ENCODE results near the gene NOCT.
"Not testable (repeated sequence)": the region's sequence is repeated elsewhere in the genome, so short reads cannot be mapped to it uniquely, and the experiment has no call there.

Gene NOCT

DNA sequence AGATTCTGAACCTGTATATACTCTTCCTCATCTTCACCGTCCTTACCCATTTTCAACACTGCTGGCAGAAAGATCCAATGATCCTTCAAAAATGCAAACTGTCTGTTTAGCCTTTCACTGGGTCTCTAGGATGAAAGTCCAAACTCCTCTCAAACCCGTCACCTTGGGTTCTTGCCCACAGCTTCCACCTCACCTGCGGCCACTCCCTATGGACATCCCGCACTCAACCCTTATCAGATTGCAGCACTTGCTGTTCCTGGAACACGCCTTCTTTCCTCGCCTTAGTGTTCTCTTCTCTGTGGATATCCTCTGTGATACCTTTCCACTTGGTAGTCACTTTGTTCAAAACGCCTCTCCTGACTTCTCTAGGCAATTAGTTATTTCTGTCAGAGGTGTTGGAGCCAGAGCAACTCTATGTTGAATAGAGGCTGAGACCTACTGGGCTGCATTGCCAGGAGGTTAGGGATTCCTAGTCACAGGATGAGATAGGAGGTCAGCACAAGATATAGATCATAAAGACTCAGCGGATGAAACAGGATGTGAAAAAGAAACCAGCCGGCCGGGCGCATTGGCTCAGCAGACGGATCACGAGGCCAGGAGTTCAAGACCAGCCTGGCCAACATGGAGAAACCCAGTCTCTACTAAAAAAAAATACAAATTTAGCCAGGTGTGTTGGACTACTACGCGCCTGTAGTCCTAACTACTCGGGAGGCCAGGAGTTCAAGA, 4.2 kb upstream of the NOCT start:
- no peak for DNase-seq

GRCh38 chr4:139014371-139015268, 961 bp upstream of the NOCT start:
- DNase-seq, result peak; percentile 37

DNA sequence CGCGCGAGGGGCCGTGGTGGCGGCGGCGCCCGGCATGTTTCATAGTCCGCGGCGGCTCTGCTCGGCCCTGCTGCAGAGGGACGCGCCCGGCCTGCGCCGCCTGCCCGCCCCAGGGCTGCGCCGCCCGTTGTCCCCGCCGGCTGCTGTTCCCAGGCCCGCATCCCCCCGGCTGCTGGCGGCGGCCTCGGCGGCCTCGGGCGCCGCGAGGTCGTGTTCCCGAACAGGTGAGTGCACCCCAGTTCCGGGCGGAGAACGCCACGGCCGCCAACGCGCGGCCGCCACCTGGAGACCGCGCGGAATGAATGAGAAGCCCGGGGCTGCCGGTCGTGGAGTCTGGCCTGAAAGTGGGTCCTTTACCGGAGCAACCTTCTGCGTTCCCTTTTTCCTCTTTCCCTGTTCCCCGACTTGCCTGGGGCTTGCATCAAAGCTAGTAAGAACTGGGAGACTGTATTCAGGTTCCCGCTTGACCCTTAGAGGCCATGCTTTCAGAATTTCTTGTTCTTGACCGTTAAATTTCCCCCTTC, 429 bp downstream of the NOCT start:
- peak; percentile 23 for DNase-seq

DNA sequence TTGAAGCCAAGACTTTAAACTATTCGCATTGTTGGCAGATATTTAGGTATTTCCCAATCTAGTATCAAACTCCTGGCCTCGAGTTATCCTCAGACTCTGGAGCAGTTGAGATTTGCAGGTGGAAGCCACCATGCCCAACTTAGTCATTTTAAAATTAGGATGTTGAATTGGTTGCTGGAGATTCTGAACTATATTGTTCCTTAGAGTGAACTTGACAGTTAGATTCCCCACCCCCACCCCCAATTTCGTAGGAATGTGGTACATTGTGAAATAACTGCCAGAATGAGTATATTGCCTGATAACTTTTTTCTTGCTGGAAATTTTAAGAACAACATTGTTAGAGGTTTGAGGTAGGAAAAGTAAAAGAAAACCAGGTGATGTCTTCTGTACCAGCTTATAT, 2.3 kb downstream of the NOCT start:
- DNase-seq, result no peak

GRCh38 chr4:139018501-139018900, 2.9 kb downstream of the NOCT start:
- DNase-seq, result no peak

GRCh38 chr4:139018971-139019758, 3.6 kb downstream of the NOCT start:
- DNase-seq, result no peak

DNA sequence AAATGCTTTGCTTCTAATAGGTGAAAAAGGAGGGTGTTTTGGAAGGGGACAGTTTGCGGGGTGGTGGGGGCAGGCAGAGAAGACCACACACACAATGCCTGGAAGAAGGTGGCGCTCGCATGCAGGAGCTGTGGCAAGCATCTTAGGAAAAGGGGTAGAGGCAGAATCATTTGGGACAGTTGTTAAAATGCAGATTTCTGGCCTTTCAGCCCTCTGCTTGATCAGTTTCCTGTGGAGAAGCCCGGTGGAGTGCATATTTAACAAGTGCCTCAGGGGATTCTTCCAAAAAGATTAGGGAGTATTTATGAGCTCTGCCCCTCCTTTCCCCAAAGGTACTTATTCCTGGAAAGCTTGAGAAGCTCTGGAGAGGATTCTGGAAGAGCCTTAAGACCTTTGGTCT, 4.8 kb downstream of the NOCT start:
- no peak for DNase-seq

- DNase-seq, result not testable (repeated sequence)
These were observed 5.5 kb downstream of the NOCT start for GRCh38 chr4:139021071-139021470.

- DNase-seq, result no peak
These were observed 7.3 kb downstream of the NOCT start for GRCh38 chr4:139022835-139023234.

DNA sequence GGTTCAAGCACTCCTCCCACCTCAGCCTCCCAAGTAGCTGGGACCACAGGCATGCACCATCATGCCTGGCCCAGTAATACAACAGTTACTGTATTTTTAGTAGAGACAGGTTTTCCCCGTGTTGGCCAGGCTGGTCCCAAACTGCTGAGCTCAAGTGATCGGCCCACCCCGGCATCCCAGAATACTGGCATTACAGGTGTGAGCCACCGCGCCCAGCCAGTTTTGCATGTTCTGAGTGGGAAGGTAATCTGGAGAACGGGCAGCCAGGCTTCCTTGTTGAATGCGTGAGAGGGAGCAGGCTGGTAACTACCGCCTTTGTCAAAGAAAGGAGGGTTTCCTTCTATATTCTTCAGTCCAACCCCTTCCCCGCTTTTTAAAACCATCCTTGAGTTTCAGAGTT, 9.1 kb downstream of the NOCT start:
- DNase-seq, result no peak

DNA sequence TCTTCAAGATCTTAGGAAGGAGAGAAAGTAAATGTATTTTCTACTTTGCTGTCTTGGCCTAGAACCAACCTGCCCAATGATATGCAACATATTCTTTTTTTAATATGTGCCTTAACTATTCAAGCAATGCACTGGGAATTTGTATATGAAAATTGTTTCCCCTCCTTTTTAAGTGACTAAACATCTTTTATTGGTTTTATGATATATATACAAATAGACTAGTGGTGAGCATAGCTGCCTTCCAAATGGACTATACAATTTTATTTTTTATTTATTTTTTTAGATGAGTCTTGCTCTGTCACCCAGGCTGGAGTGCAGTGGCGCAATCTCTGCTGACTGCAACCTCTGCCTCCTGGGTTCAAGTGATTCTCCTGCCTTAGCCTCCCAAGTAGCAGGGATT, 10.3 kb downstream of the NOCT start:
- DNase-seq, result no peak

DNA sequence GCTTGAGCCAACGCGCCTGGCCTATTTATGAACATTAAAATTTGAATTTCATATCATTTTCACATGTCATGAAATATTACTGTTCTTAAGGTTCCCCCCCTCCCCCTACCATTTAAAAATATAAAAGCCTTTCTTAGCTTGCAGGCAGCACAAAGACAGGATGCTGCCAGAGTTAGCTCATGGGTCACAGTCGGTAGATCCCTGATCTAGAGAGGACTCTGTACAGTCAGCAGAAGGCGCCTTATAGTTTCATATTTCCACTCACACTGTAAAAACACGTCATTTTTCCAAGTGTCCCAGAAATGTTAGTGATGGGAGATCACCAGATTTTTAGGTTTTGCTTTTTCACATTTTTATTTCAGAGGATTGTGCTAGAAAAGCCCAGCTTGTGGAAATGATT, 12.2 kb downstream of the NOCT start:
- no peak for DNase-seq

GRCh38 chr4:139028191-139028661, 12.6 kb downstream of the NOCT start:
- no peak for DNase-seq

- not testable (repeated sequence) for DNase-seq
These were observed 14.3 kb downstream of the NOCT start for GRCh38 chr4:139029866-139030363.

DNA sequence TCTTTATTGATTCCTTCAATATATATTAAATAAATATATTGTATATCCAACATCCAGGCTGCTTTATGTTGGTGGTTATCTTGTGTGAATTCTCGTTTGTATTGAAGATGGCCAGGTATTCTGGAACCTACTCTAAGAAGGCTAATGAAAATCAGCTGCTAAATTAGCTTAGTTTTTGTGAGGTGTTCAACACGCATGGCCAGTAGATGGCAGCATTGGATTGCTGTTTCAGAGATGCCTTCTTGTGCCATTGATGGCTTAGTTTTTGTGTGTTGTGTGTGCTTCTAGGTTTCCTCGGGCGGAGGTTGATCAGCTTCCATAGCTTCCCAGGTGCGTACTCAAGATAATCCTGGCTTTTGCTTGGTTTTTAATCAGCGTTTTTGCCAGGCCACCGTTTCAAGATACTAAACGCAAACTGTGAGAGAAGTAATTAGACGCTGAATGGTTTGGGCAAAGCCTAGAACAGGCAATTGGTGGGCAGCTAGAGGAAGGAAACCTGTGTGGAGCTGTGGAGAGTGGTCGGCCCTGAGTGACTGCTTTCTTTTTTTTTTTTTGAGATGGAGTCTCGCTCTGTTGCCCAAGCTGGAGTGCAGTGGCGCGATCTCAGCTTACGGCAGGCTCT, 15.1 kb downstream of the NOCT start:
- DNase-seq, result peak; percentile 82

- DNase-seq, result no peak
These were observed 20.1 kb downstream of the NOCT start for GRCh38 chr4:139035650-139036049.

GRCh38 chr4:139036885-139037284, 21.3 kb downstream of the NOCT start:
- no peak for DNase-seq

GRCh38 chr4:139038874-139039443, 23.4 kb downstream of the NOCT start:
- DNase-seq, result no peak

DNA sequence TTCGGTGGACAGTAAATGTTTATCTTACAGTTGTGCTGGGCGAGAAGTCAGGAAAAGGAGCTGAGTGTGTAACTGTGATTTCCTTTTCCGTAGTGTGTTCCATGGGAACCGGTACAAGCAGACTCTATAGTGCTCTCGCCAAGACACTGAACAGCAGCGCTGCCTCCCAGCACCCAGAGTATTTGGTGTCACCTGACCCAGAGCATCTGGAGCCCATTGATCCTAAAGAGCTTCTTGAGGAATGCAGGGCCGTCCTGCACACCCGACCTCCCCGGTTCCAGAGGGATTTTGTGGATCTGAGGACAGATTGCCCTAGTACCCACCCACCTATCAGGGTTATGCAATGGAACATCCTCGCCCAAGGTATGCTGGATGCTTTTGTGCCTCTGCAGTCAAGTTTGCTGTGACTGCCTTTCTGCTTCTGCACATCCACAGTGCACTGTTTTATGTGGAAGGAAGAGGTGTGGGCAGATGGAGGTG, 27.4 kb downstream of the NOCT start:
- DNase-seq, result no peak

DNA sequence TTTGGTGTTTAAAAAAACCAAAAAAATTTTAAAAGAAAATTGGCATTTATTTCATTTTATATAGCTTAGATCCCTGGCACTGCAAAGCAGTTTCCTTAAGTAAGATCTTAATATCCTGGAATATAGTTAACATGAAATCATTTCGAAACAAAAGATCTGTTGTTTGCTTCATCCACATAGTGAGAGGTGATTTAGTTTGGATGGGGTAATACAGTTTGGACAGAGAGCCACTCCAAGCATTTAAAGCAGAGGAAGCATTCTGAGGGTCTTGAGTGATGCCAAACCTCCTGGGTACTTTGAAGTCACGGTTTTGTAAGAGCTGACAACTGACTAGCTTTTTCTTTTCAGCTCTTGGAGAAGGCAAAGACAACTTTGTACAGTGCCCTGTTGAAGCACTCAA, 28.7 kb downstream of the NOCT start:
- DNase-seq, result no peak

DNA sequence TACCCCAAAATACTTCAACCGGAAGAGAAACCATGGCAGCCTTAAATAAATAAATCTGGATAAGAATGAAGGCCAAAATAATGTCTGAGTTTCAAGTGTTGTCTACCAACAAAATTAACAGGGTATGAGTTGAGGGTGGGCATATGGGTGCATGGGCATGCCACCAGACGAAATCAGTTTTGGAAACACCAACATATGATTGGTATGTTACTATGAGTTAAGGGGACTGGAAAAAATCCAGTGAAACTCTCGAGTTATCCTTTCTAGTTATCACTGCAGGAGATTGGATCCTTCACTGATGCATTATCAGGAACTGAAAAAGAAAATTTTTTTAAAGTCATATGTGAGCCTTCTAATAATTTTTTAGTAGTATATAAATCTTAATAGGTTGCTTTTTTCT, 32.4 kb downstream of the NOCT start:
- no peak for DNase-seq

GRCh38 chr4:139050446-139050845, 34.9 kb downstream of the NOCT start:
- DNase-seq, result no peak

Measured in CD4-positive, alpha-beta T cell treated with Interleukin-4 for 4 hours (primary cell).